HepG2 (cell line): Measurements from ENCODE around the gene B3GNT9. TPM values are rescaled to one million over a fixed set of nuclear protein-coding genes. Genes with fewer than 3 reads are reported as not detected.

Experiments
- BHLHE40 ChIP-seq: IDR thresholded peaks from 2 replicates; pipeline ENCODE4 v1.6.1; 2011; ENCODE audit warnings: low read length, improper control_type of control experiment
- CREB1 ChIP-seq, 2 experiments: fragments of 450-650 bp in 1 of 2; IDR thresholded peaks; 2 replicates each; pipeline ENCODE4 v1.6.1; 2016 to 2017; ENCODE audit warnings: control low read depth in 1 of 2, mild to moderate bottlenecking in 1 of 2, missing compliant biosample characterization in 1 of 2, missing genetic modification characterization in 1 of 2
- DNMT3B ChIP-seq: conservative IDR thresholded peaks from 2 replicates; pipeline ENCODE4 v1.6.1; 2016; ENCODE audit warnings: missing biosample characterization, control low read depth
- HDAC1 ChIP-seq: sonication (generic); formaldehyde crosslinking; IDR thresholded peaks from 2 replicates; pipeline ENCODE4 v1.5.1; 2020; ENCODE audit warnings: mild to moderate bottlenecking, missing genetic modification reagents
- PAXIP1 ChIP-seq: sonication (generic); formaldehyde crosslinking; conservative IDR thresholded peaks from 2 replicates; pipeline ENCODE4 v1.4.0; 2020; ENCODE audit warnings: mild to moderate bottlenecking, missing genetic modification reagents, moderate library complexity
- PRDM10 ChIP-seq: sonication (generic); formaldehyde crosslinking; IDR thresholded peaks from 2 replicates; pipeline ENCODE4 v1.4.0; 2020; ENCODE audit warnings: low read depth, missing genetic modification reagents
- SP2 ChIP-seq: sonication (generic); formaldehyde crosslinking; IDR thresholded peaks from 2 replicates; pipeline ENCODE4 v1.5.1; 2020; ENCODE audit warnings: mild to moderate bottlenecking, missing genetic modification reagents
- TFDP1 ChIP-seq: IDR thresholded peaks from 2 replicates; pipeline ENCODE4 v1.6.1; 2016; ENCODE audit warnings: missing compliant biosample characterization, missing genetic modification reagents, borderline replicate concordance
- ZNF512 ChIP-seq: sonication (generic); formaldehyde crosslinking; IDR thresholded peaks from 2 replicates; pipeline ENCODE4 v1.4.0; 2020; ENCODE audit warnings: mild to moderate bottlenecking, missing genetic modification reagents
- ZNF770 ChIP-seq: sonication (generic); formaldehyde crosslinking; IDR thresholded peaks from 2 replicates; pipeline ENCODE4 v1.5.0; 2020; ENCODE audit warnings: mild to moderate bottlenecking, missing genetic modification reagents
- polyA plus RNA-seq, 8 experiments: library from polyadenylated mRNA; depleted of rRNA in 3 of 8; stranded (reverse) in 7 of 8; unstranded in 1 of 8; fragments of >200 nt; fragmentation: Illumina TruSeq in 4 of 8; extraction: Trizol in 4 of 8; gene quantifications; 2 replicates each; pipeline versions ENCODE4 v1.2.1 to v1.2.3, GENCODE V29; 2011 to 2016; ENCODE audit warnings: low read depth in 4 of 8, missing spikeins in 1 of 8, mixed read lengths in 1 of 8; ENCODE audit not compliant: insufficient read depth in 1 of 8
- total RNA-seq, 5 experiments: library from RNA; depleted of rRNA; stranded (reverse); fragments of >200 nt; fragmentation: Illumina TruSeq; extraction: Trizol; gene quantifications; 2 replicates each; pipeline ENCODE4 v1.2.3, GENCODE V29; 2016; ENCODE audit warnings: low read depth in 1 of 5
- TF ChIP-seq, protein P1 (sequence below): sonication (generic); formaldehyde crosslinking; conservative IDR thresholded peaks from 2 replicates; pipeline ENCODE4 v1.4.0; 2020; ENCODE audit warnings: missing genetic modification reagents

The B3GNT9 gene
- total and polyA plus RNA-seq, 2 of the 13 experiments (the other 11 are each of a cell fraction or from before 2014, with no cell fraction given), result 1.5 to 3.1 TPM

- TF ChIP-seq CREB1 (IDR thresholded peaks at IDR 0.05) (no peak), CREB1 (CRISPR knock-in tag; IDR thresholded peaks at IDR 0.05) (peak; percentile 50; the same call in 1 of the 2 replicates), PAXIP1 (CRISPR knock-in tag) (peak; percentile 57; the same call in 1 of the 2 replicates), TFDP1 (peak; percentile 46; the same call in 1 of the 2 replicates), ZNF770 (no peak), ZNF512 (CRISPR knock-in tag) (no peak), PRDM10 (CRISPR knock-in tag) (0 out of 2 replicates have a peak, but pooled peaks have one; percentile 47), SP2 (CRISPR knock-in tag) (no peak), DNMT3B (CRISPR knock-in tag) (no peak), HDAC1 (CRISPR knock-in tag) (0 out of 2 replicates have a peak, but pooled peaks have one; percentile 28), BHLHE40 (peak; percentile 73)
- TF ChIP-seq, protein P1, sequence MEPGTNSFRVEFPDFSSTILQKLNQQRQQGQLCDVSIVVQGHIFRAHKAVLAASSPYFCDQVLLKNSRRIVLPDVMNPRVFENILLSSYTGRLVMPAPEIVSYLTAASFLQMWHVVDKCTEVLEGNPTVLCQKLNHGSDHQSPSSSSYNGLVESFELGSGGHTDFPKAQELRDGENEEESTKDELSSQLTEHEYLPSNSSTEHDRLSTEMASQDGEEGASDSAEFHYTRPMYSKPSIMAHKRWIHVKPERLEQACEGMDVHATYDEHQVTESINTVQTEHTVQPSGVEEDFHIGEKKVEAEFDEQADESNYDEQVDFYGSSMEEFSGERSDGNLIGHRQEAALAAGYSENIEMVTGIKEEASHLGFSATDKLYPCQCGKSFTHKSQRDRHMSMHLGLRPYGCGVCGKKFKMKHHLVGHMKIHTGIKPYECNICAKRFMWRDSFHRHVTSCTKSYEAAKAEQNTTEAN (CRISPR knock-in tag), result 0 out of 2 replicates have a peak, but pooled peaks have one; percentile 21
Observed at GRCh38 chr16:67116388-67117311, 34.1 kb downstream of the B3GNT9 start (continued).
